ENCODE data around the gene USP10. TPM values are rescaled to one million over a fixed set of nuclear protein-coding genes. Genes with fewer than 3 reads are reported as not detected.

USP10 gene
- total RNA-seq, 2 experiments from 2014 or later: 65.9 to 134 TPM

DNA sequence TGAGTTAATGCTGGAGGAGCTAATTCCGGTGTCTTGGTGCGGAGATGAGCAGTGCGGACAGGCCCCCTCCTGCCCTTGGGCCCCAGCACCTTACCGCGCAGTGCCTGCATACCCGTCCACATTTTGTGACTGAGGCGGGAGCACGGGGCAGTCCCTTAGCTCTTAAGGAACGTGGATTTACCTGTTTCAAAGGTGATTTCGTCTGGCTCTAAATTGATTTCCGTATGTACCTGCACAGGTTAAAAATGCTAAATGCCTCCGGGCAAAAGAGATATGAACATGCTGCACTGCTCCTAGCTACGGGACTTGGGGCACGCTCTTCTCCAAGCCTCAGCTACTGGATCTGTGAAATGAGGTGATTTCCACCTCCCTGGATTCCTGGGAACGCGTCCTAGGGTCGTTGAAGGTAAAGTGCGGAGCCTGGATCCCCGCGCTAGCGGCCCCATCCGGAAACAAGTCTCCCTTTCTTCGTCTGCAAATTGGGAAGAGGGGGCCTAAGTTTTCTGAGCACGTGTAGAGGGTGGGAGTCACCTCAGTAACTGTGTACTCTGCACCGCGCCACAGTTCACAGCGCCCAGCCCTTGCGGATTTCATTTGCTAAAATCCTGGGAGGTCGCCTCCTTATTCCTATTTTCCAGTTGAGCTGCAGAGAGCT lies 119.3 kb downstream of the USP10 start:
- H3K9me2 ChIP-seq (ENCODE audit: insufficient read depth, low read length): no peaks in the 10 kb centered on the region
- no TSS peak for BruUV-seq (replicated peaks)
- no peak for DNase-seq (ENCODE audit: low spot score)
- intact Hi-C loops (cut with micrococcal nuclease; ENCODE audit: unreplicated experiment): no loop called here
- no peak overlapping the region for H2AFZ ChIP-seq (ENCODE audit: low read length)
- no peaks in the 10 kb centered on the region for H3K4me1 ChIP-seq (ENCODE audit: insufficient read depth, low read length, poor library complexity, severe bottlenecking)
- ChIA-PET CTCF (ENCODE audit: unreplicated experiment) (no interaction called here), POLR2A (no interaction called here)
- TF ChIP-seq, protein P1, sequence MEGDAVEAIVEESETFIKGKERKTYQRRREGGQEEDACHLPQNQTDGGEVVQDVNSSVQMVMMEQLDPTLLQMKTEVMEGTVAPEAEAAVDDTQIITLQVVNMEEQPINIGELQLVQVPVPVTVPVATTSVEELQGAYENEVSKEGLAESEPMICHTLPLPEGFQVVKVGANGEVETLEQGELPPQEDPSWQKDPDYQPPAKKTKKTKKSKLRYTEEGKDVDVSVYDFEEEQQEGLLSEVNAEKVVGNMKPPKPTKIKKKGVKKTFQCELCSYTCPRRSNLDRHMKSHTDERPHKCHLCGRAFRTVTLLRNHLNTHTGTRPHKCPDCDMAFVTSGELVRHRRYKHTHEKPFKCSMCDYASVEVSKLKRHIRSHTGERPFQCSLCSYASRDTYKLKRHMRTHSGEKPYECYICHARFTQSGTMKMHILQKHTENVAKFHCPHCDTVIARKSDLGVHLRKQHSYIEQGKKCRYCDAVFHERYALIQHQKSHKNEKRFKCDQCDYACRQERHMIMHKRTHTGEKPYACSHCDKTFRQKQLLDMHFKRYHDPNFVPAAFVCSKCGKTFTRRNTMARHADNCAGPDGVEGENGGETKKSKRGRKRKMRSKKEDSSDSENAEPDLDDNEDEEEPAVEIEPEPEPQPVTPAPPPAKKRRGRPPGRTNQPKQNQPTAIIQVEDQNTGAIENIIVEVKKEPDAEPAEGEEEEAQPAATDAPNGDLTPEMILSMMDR (conservative IDR thresholded peaks at IDR 0.05; ENCODE audit: low read length): no peak
- TF ChIP-seq EZH2phosphoT487 (IDR thresholded peaks at IDR 0.05; ENCODE audit: borderline replicate concordance, low read depth, low read length): no peak
- H3K79me2 ChIP-seq (ENCODE audit: insufficient read depth, low read depth, low read length): no peaks in the 10 kb centered on the region
- H3K9me3 ChIP-seq (ENCODE audit: low read length): no peaks in the 10 kb centered on the region
- no peak overlapping the region for H3K27ac ChIP-seq (ENCODE audit: low read depth, low read length, poor library complexity, severe bottlenecking)
- H3K4me2 ChIP-seq (ENCODE audit: low read length): no peak overlapping the region
- no peak overlapping the region for H3K4me3 ChIP-seq (ENCODE audit: low read depth, low read length, poor library complexity, severe bottlenecking)
- H4K20me1 ChIP-seq (ENCODE audit: insufficient read depth, low read length): no peaks in the 10 kb centered on the region
- H3K36me3 ChIP-seq (ENCODE audit: insufficient read depth, low read length): no peaks in the 10 kb centered on the region

DNA sequence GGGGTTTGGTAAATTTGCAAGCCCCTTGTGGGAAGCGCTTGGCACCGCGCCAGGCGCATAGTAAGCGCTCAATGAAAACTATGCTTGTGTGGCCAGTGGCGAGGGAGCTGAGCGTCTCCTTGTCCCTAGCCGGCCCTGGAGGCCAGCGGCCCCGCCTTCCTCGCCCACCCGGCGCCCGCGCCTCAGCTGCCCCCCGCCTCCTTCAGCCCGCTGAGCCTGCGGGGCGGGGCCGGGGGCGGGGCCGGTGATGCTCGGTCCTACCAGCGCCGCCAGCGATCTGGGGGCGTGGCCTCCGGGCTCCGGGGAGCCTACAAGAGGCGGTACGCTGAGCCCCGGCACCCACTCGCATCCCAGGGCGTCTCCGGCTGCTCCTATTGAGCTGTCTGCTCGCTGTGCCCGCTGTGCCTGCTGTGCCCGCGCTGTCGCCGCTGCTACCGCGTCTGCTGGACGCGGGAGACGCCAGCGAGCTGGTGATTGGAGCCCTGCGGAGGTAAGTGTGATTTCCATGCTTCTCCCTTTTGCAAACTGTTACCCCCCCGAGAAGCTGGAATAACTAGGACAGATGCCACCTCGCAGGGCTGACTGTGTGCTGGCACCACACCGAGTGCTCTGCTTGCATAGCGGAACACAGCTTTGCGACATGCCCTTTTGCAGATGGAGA lies 120.0 kb downstream of the USP10 start, which contains the start of gene CRISPLD2:
Gene CRISPLD2 (plus strand): TSS at position 342 of the 661 bp plus-strand sequence. CDS start 18,511 bp downstream, outside the sequence.
- Histone ChIP-seq H3K4me3 (ENCODE audit: low read depth, low read length, poor library complexity, severe bottlenecking) (no peak within 1 kb of the TSS), H3K4me2 (ENCODE audit: low read length) (peak within 1 kb of the TSS; percentile 17; the same call in 1 of the 2 replicates), H3K4me1 (ENCODE audit: insufficient read depth, low read length, poor library complexity, severe bottlenecking) (no peaks in the 10 kb centered on the region), H3K36me3 (ENCODE audit: insufficient read depth, low read length) (no peaks in the 10 kb centered on the region), H3K79me2 (ENCODE audit: insufficient read depth, low read depth, low read length) (no peaks in the 10 kb centered on the region), H4K20me1 (ENCODE audit: insufficient read depth, low read length) (no peaks in the 10 kb centered on the region), H3K27ac (ENCODE audit: low read depth, low read length, poor library complexity, severe bottlenecking) (no peak within 1 kb of the TSS), H3K9me2 (ENCODE audit: insufficient read depth, low read length) (no peaks in the 10 kb centered on the region), H2AFZ (ENCODE audit: low read length) (no peak within 1 kb of the TSS), H3K9me3 (ENCODE audit: low read length) (no peaks in the 10 kb centered on the region)
- DNase-seq (ENCODE audit: low spot score): peak; percentile 73
- POLR2A ChIA-PET: no interaction called here
- no peak for TF ChIP-seq EZH2phosphoT487 (IDR thresholded peaks at IDR 0.05; ENCODE audit: borderline replicate concordance, low read depth, low read length)
- TF ChIP-seq, protein P1 (conservative IDR thresholded peaks at IDR 0.05; ENCODE audit: low read length): no peak
- no TSS peak for BruUV-seq (replicated peaks)
- CTCF ChIA-PET (ENCODE audit: unreplicated experiment): no interaction called here
- intact Hi-C loops (cut with micrococcal nuclease; ENCODE audit: unreplicated experiment): no loop called here

GRCh38 chr16:84820305-84820684 lies 120.5 kb downstream of the USP10 start:
- no peak for DNase-seq (ENCODE audit: low spot score)
- Histone ChIP-seq H3K4me2 (ENCODE audit: low read length) (peak overlapping the region; percentile 17; the same call in 1 of the 2 replicates), H3K4me3 (ENCODE audit: low read depth, low read length, poor library complexity, severe bottlenecking) (no peak overlapping the region), H3K36me3 (ENCODE audit: insufficient read depth, low read length) (no peaks in the 10 kb centered on the region), H3K9me3 (ENCODE audit: low read length) (no peaks in the 10 kb centered on the region), H3K4me1 (ENCODE audit: insufficient read depth, low read length, poor library complexity, severe bottlenecking) (no peaks in the 10 kb centered on the region), H3K27ac (ENCODE audit: low read depth, low read length, poor library complexity, severe bottlenecking) (no peak overlapping the region), H3K79me2 (ENCODE audit: insufficient read depth, low read depth, low read length) (no peaks in the 10 kb centered on the region), H2AFZ (ENCODE audit: low read length) (no peak overlapping the region), H3K9me2 (ENCODE audit: insufficient read depth, low read length) (no peaks in the 10 kb centered on the region), H4K20me1 (ENCODE audit: insufficient read depth, low read length) (no peaks in the 10 kb centered on the region)
- ChIA-PET CTCF (ENCODE audit: unreplicated experiment) (no interaction called here), POLR2A (no interaction called here)
- BruUV-seq (replicated peaks): no TSS peak
- intact Hi-C loops (cut with micrococcal nuclease; ENCODE audit: unreplicated experiment): no loop called here
- TF ChIP-seq, protein P1 (conservative IDR thresholded peaks at IDR 0.05; ENCODE audit: low read length): no peak
- TF ChIP-seq EZH2phosphoT487 (IDR thresholded peaks at IDR 0.05; ENCODE audit: borderline replicate concordance, low read depth, low read length): no peak

All from OCI-LY7 (cell line).